Adrenal gland (tissue), 12 donors: ENCODE data around the gene RAB40A. TPM values are rescaled to one million over a fixed set of nuclear protein-coding genes. Genes with fewer than 3 reads are reported as not detected.
A peak's percentile ranks its signal among the peaks of the same experiment; 100 is the strongest.
"Not testable (repeated sequence)": the region's sequence is repeated elsewhere in the genome, so short reads cannot be mapped to it uniquely, and the experiment has no call there.

Source experiments
- DNase-seq, 7 donors: peaks; one replicate each; pipeline ENCODE4 v3.0.0-alpha.2; 2019 to 2020
- H3K27ac ChIP-seq, 5 donors: fragments of 200-600 bp; sonication (generic) in 4 of 5; 1 replicate in 3 of 5; 2 replicates in 2 of 5; pipeline versions ENCODE4 v1.5.1 to v1.8.0; 2016 to 2020; ENCODE audit warnings: mild to moderate bottlenecking in 1 of 5
- H3K27me3 ChIP-seq: fragments of 200-600 bp; 2 replicates; pipeline ENCODE4 v1.8.0; 2021
- H3K36me3 ChIP-seq, 2 donors: fragments of 200-600 bp; replicated peaks in 1 of 2; 1 replicate in 1 of 2; 2 replicates in 1 of 2; pipeline versions ENCODE4 v1.5.1 to v1.8.0; 2018 to 2022
- H3K4me1 ChIP-seq, 2 donors: fragments of 200-600 bp; replicated peaks in 1 of 2; 1 replicate in 1 of 2; 2 replicates in 1 of 2; pipeline versions ENCODE4 v1.5.1 to v1.8.0; 2018 to 2021
- H3K4me3 ChIP-seq, 4 donors: fragments of 200-600 bp; sonication (generic) in 3 of 4; one replicate each; pipeline ENCODE4 v1.5.1; 2016 to 2018
- H3K9me3 ChIP-seq, 3 donors: fragments of 200-600 bp; sonication (generic) in 1 of 3; replicated peaks in 1 of 3; 1 replicate in 2 of 3; 2 replicates in 1 of 3; pipeline versions ENCODE4 v1.5.1 to v1.8.0; 2016 to 2021
- POLR2A ChIP-seq, 2 donors: fragments of 450-650 bp; IDR thresholded peaks; one replicate each; pipeline ENCODE4 v1.6.1; 2017; ENCODE audit warnings: antibody characterized with exemption in 2 of 2, mild to moderate bottlenecking in 2 of 2, moderate library complexity in 1 of 2
- WGBS, 4 donors: extraction: QIAGEN DNeasy Blood & Tissue Kit in 2 of 4; methylation state at CpG; one replicate each; pipeline versions ENCODE4 v1.1.5 to v1.1.7; 2013 to 2017; 5-methylcytosine and 5-hydroxymethylcytosine counted together
- intact Hi-C, 2 donors: fragments of 100-400 bp; cut with DNase I; formaldehyde crosslinking; loops; one replicate each; pipeline versions ENCODE4 v1.14.1 to v1.15.0; 2022 to 2023
- polyA plus RNA-seq, 3 donors: library from polyadenylated mRNA; stranded (reverse); fragments of 200-250 nt in 2 of 3; fragments of 350-450 nt in 1 of 3; fragmentation: Illumina TruSeq in 1 of 3; extraction: RNeasy Lipid Tissue Mini Kit (QIAGEN cat#74804) in 1 of 3; gene quantifications; one replicate each; pipeline ENCODE4 v1.2.3, GENCODE V29; 2013 to 2014
- total RNA-seq, 9 donors: library from RNA; depleted of rRNA in 4 of 9; stranded (reverse); fragments of >200 nt in 4 of 9; fragments of 120-200 nt in 1 of 9; fragmentation: NEBNext Ultra II Directional in 1 of 9; extraction: Animal tissue kit (Norgen Biotek cat#: 25700) in 1 of 9; gene quantifications; one replicate each; pipeline versions ENCODE4 v1.1.0 to v1.2.4, GENCODE V29; 2013 to 2023
- TF ChIP-seq, protein P1 (sequence below), 6 experiments: fragments of 450-650 bp in 4 of 6; fragments of 200-600 bp in 2 of 6; sonication (generic) in 1 of 6; IDR thresholded peaks; 1 replicate in 5 of 6; 2 replicates in 1 of 6; pipeline versions ENCODE4 v1.5.1 to v1.8.0; 2016 to 2021; ENCODE audit warnings: antibody characterized with exemption in 6 of 6, mild to moderate bottlenecking in 2 of 6, moderate library complexity in 1 of 6
- donor health status: healthy with polysubstance abuse.
- donor health status: Bipolar disorder and iron deficiency.
- donor health status: DM: yes; HTN: yes; CAD: no.
- donor health status: DM: no; HTN: no; CAD: no.
- donor health status: DM: no; HTN: no; CAD: no.
- donor health status: DM: yes; HTN: yes; CAD: no.

The RAB40A gene
- total and polyA plus RNA-seq, 12 donors = 0.65 to 3.4 (median 1.2) TPM

DNA sequence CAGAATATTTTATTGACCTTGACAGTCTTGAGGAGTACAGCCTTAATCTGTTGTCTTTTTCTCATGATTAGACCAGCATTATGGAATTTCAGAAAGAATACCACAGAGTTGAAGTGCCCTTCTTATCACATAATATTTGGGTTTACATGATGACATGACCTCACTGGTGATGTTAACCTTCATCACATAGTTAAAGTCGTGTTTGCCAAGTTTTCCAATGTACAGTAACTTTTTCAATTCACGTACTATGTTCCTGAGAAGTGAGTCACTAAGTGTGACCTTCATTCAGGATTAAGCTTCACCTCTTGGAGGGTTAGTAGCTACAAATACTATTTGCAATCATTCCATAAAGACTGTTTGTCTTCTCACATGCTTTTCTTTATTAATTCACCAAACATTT, 52.1 kb downstream of the RAB40A start:
- no peaks in the 10 kb centered on the region for H3K27me3 ChIP-seq
- no peak for DNase-seq
- H3K4me1 ChIP-seq = no peaks in the 10 kb centered on the region
- no peak overlapping the region for H3K27ac ChIP-seq
- no peaks in the 10 kb centered on the region for H3K36me3 ChIP-seq
- WGBS, 4 donors = 18 to 45% (median 25%) methylated on average over 2 of the region's 2 CpGs
- no peak for TF ChIP-seq POLR2A (IDR thresholded peaks at IDR 0.05)
- no peaks in the 10 kb centered on the region for H3K9me3 ChIP-seq
- H3K4me3 ChIP-seq = no peak overlapping the region
- intact Hi-C loops = loop anchor here (10.0 kb wide), 2 partner anchors 122 to 252 kb away; partner anchors contain the start of gene BEX4 (in 1 of the 2)

DNA sequence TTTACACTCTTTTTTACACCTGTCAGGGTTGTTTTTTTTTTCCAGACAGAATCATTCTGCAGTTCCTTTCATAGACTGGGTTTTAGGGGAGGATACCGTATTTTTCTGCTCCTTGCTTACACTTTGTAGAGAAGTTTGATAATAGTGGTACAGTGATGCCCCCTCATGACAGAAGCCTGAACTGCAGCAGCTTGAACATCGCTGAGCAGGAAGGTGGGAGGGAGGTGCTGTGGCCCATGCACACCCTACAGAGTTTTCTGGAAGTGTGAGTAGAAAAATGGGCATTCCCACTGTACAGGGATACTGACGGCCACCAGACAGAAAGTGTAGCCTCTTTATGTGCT, 54.5 kb downstream of the RAB40A start:
- peak; percentile 56 to 90 (median 78) for DNase-seq
- Histone ChIP-seq H3K27ac (no peak overlapping the region), H3K4me1 (no peaks in the 10 kb centered on the region), H3K4me3 (peak overlapping the region in 1 of 4 donors; percentile 51), H3K9me3 (no peaks in the 10 kb centered on the region), H3K36me3 (no peaks in the 10 kb centered on the region), H3K27me3 (no peaks in the 10 kb centered on the region)
- no peak for TF ChIP-seq POLR2A (IDR thresholded peaks at IDR 0.05)
- TF ChIP-seq, protein P1, sequence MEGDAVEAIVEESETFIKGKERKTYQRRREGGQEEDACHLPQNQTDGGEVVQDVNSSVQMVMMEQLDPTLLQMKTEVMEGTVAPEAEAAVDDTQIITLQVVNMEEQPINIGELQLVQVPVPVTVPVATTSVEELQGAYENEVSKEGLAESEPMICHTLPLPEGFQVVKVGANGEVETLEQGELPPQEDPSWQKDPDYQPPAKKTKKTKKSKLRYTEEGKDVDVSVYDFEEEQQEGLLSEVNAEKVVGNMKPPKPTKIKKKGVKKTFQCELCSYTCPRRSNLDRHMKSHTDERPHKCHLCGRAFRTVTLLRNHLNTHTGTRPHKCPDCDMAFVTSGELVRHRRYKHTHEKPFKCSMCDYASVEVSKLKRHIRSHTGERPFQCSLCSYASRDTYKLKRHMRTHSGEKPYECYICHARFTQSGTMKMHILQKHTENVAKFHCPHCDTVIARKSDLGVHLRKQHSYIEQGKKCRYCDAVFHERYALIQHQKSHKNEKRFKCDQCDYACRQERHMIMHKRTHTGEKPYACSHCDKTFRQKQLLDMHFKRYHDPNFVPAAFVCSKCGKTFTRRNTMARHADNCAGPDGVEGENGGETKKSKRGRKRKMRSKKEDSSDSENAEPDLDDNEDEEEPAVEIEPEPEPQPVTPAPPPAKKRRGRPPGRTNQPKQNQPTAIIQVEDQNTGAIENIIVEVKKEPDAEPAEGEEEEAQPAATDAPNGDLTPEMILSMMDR (IDR thresholded peaks at IDR 0.05) = peak; percentile 47 to 81 (median 70)
- WGBS, 4 donors = 0 to 17% (median 6%) methylated on average over 3 of the region's 3 CpGs
- intact Hi-C loops = loop anchor here (10.0 kb wide), 2 partner anchors 120 to 250 kb away; partner anchors contain the start of gene BEX4 (in 1 of the 2)

DNA sequence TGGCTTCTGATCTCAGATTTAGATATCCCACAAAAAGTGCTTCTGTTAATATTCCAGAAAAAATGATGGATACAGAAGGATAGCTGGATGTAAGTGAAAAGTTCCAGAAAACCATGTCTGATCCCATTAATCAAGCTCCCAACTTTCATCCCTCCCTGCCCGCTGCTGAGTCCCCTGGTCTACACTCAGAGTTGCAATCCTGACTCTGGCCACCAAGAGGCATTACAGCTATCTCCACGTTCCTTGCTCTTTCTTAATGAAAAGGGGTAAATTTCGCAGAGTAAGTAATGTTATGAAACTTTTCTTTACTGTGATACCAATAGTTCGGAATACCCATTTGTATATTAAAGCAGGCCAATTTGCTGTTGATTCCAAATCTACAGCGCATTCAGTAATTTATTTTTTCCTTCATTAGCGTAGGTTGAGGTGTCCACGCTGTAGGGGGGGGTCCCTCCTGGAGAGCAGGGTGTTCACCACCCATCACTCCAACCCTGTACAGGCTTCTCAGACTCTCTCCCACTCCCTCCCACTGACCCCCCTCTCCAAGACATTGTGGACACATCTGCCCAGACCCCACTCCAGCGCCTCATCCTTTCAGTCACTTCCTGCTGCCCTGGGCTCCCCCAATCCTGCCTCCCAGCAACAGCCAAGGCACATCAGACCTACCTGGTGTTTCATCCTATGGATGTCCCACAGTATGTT, 55.1 kb downstream of the RAB40A start:
- intact Hi-C loops = loop anchor here (10.0 kb wide), 2 partner anchors 119 to 249 kb away; partner anchors contain the start of gene BEX4 (in 1 of the 2)
- H3K9me3 ChIP-seq = no peaks in the 10 kb centered on the region
- no peaks in the 10 kb centered on the region for H3K4me1 ChIP-seq
- WGBS, 4 donors = 24 to 48% (median 33%) methylated on average over 8 of the region's 8 CpGs
- no peak overlapping the region for H3K27ac ChIP-seq
- no peaks in the 10 kb centered on the region for H3K36me3 ChIP-seq
- peak overlapping the region in 1 of 4 donors; percentile 51 for H3K4me3 ChIP-seq
- no peaks in the 10 kb centered on the region for H3K27me3 ChIP-seq
- peak; percentile 20 to 53 (median 38) for DNase-seq
- TF ChIP-seq, protein P1 (IDR thresholded peaks at IDR 0.05) = peak in 5 of 6 experiments; percentile 22 to 46 (median 35)
- no peak for TF ChIP-seq POLR2A (IDR thresholded peaks at IDR 0.05)

GRCh38 chrX:103461156-103461555, 58.1 kb downstream of the RAB40A start:
- Histone ChIP-seq H3K4me1 (no peaks in the 10 kb centered on the region), H3K36me3 (no peaks in the 10 kb centered on the region), H3K27ac (no peak overlapping the region), H3K27me3 (no peaks in the 10 kb centered on the region), H3K4me3 (no peak overlapping the region), H3K9me3 (no peaks in the 10 kb centered on the region)
- intact Hi-C loops = loop anchor here (10.0 kb wide), 2 partner anchors 116 to 246 kb away; partner anchors contain the start of gene BEX4 (in 1 of the 2)
- TF ChIP-seq, protein P1 (IDR thresholded peaks at IDR 0.05) = no peak
- no peak for TF ChIP-seq POLR2A (IDR thresholded peaks at IDR 0.05)
- DNase-seq = no peak
- WGBS, 4 donors = 89 to 100% (median 95%) methylated on average over 1 of the region's 1 CpG

GRCh38 chrX:103460001-103460755, 59.1 kb downstream of the RAB40A start:
- H3K4me3 ChIP-seq, H3K27ac ChIP-seq, H3K36me3 ChIP-seq, H3K27me3 ChIP-seq, H3K9me3 ChIP-seq, DNase-seq, H3K4me1 ChIP-seq: not testable (repeated sequence)
- intact Hi-C loops = loop anchor here (10.0 kb wide), 2 partner anchors 115 to 245 kb away; partner anchors contain the start of gene BEX4 (in 1 of the 2)
- 83 to 96% (median 89%) methylated on average over 7 to 15 of the region's 15 CpGs for WGBS, 4 donors
